ENCODE data around the gene TJP2.

The TJP2 gene

GRCh38 chr9:69215774-69216485, 41.9 kb downstream of the TJP2 start:
- Histone ChIP-seq H3K4me1 (ENCODE audit: control insufficient read depth, insufficient read depth, low read length) (no peaks in the 10 kb centered on the region), H3K9me3 (ENCODE audit: control insufficient read depth, insufficient read depth, low read length) (no peaks in the 10 kb centered on the region), H3K36me3 (ENCODE audit: control insufficient read depth, insufficient read depth, low read length) (peaks cover 3% of the 10 kb centered on the region), H3K4me3 (ENCODE audit: low read depth, low read length) (no peak overlapping the region), H3K27me3 (ENCODE audit: control insufficient read depth, insufficient read depth, low read length) (no peaks in the 10 kb centered on the region), H3K9ac (ENCODE audit: low read depth, low read length) (no peak overlapping the region)

GRCh38 chr9:69218166-69218565, 44.1 kb downstream of the TJP2 start:
- no peak overlapping the region for H3K9ac ChIP-seq (ENCODE audit: low read depth, low read length)
- no peaks in the 10 kb centered on the region for H3K27me3 ChIP-seq (ENCODE audit: control insufficient read depth, insufficient read depth, low read length)
- H3K4me1 ChIP-seq (ENCODE audit: control insufficient read depth, insufficient read depth, low read length) = no peaks in the 10 kb centered on the region
- no peaks in the 10 kb centered on the region for H3K9me3 ChIP-seq (ENCODE audit: control insufficient read depth, insufficient read depth, low read length)
- no peak overlapping the region for H3K4me3 ChIP-seq (ENCODE audit: low read depth, low read length)
- peaks cover 6% of the 10 kb centered on the region for H3K36me3 ChIP-seq (ENCODE audit: control insufficient read depth, insufficient read depth, low read length)

- H3K4me1 ChIP-seq (ENCODE audit: control insufficient read depth, insufficient read depth, low read length) = no peaks in the 10 kb centered on the region
- H3K9ac ChIP-seq (ENCODE audit: low read depth, low read length) = no peak overlapping the region
- no peaks in the 10 kb centered on the region for H3K9me3 ChIP-seq (ENCODE audit: control insufficient read depth, insufficient read depth, low read length)
- no peak overlapping the region for H3K4me3 ChIP-seq (ENCODE audit: low read depth, low read length)
- peaks cover 6% of the 10 kb centered on the region for H3K36me3 ChIP-seq (ENCODE audit: control insufficient read depth, insufficient read depth, low read length)
- H3K27me3 ChIP-seq (ENCODE audit: control insufficient read depth, insufficient read depth, low read length) = no peaks in the 10 kb centered on the region
Measured at GRCh38 chr9:69221036-69221435, 47.0 kb downstream of the TJP2 start.

- Histone ChIP-seq H3K4me1 (ENCODE audit: control insufficient read depth, insufficient read depth, low read length) (no peaks in the 10 kb centered on the region), H3K36me3 (ENCODE audit: control insufficient read depth, insufficient read depth, low read length) (peaks cover 8% of the 10 kb centered on the region), H3K4me3 (ENCODE audit: low read depth, low read length) (no peak overlapping the region), H3K27me3 (ENCODE audit: control insufficient read depth, insufficient read depth, low read length) (no peaks in the 10 kb centered on the region), H3K9me3 (ENCODE audit: control insufficient read depth, insufficient read depth, low read length) (no peaks in the 10 kb centered on the region), H3K9ac (ENCODE audit: low read depth, low read length) (no peak overlapping the region)
Measured at GRCh38 chr9:69222970-69223369, 48.9 kb downstream of the TJP2 start.

- Histone ChIP-seq H3K9ac (ENCODE audit: low read depth, low read length) (no peak overlapping the region), H3K9me3 (ENCODE audit: control insufficient read depth, insufficient read depth, low read length) (no peaks in the 10 kb centered on the region), H3K36me3 (ENCODE audit: control insufficient read depth, insufficient read depth, low read length) (peaks cover 11% of the 10 kb centered on the region), H3K4me3 (ENCODE audit: low read depth, low read length) (no peak overlapping the region), H3K4me1 (ENCODE audit: control insufficient read depth, insufficient read depth, low read length) (no peaks in the 10 kb centered on the region), H3K27me3 (ENCODE audit: control insufficient read depth, insufficient read depth, low read length) (no peaks in the 10 kb centered on the region)
Measured at GRCh38 chr9:69223605-69224004, 49.5 kb downstream of the TJP2 start.

- Histone ChIP-seq H3K4me1 (ENCODE audit: control insufficient read depth, insufficient read depth, low read length) (peaks cover 25% of the 10 kb centered on the region), H3K9ac (ENCODE audit: low read depth, low read length) (no peak overlapping the region), H3K27me3 (ENCODE audit: control insufficient read depth, insufficient read depth, low read length) (no peaks in the 10 kb centered on the region), H3K4me3 (ENCODE audit: low read depth, low read length) (no peak overlapping the region), H3K9me3 (ENCODE audit: control insufficient read depth, insufficient read depth, low read length) (no peaks in the 10 kb centered on the region), H3K36me3 (ENCODE audit: control insufficient read depth, insufficient read depth, low read length) (peaks cover 10% of the 10 kb centered on the region)
Measured at GRCh38 chr9:69229367-69229766, 55.3 kb downstream of the TJP2 start.

- H3K4me3 ChIP-seq (ENCODE audit: low read depth, low read length) = no peak overlapping the region
- no peaks in the 10 kb centered on the region for H3K27me3 ChIP-seq (ENCODE audit: control insufficient read depth, insufficient read depth, low read length)
- peaks cover 16% of the 10 kb centered on the region for H3K36me3 ChIP-seq (ENCODE audit: control insufficient read depth, insufficient read depth, low read length)
- no peak overlapping the region for H3K9ac ChIP-seq (ENCODE audit: low read depth, low read length)
- peaks cover 25% of the 10 kb centered on the region for H3K4me1 ChIP-seq (ENCODE audit: control insufficient read depth, insufficient read depth, low read length)
- no peaks in the 10 kb centered on the region for H3K9me3 ChIP-seq (ENCODE audit: control insufficient read depth, insufficient read depth, low read length)
Measured at GRCh38 chr9:69232135-69232534, 58.1 kb downstream of the TJP2 start.

- Histone ChIP-seq H3K27me3 (ENCODE audit: control insufficient read depth, insufficient read depth, low read length) (no peaks in the 10 kb centered on the region), H3K4me3 (ENCODE audit: low read depth, low read length) (no peak overlapping the region), H3K36me3 (ENCODE audit: control insufficient read depth, insufficient read depth, low read length) (peaks cover 17% of the 10 kb centered on the region)
Measured at GRCh38 chr9:69234683-69235082, 60.6 kb downstream of the TJP2 start.

GRCh38 chr9:69236188-69236587, 62.1 kb downstream of the TJP2 start:
- H3K9ac ChIP-seq (ENCODE audit: low read depth, low read length) = no peak overlapping the region
- peaks cover 19% of the 10 kb centered on the region for H3K36me3 ChIP-seq (ENCODE audit: control insufficient read depth, insufficient read depth, low read length)
- peaks cover 14% of the 10 kb centered on the region for H3K4me1 ChIP-seq (ENCODE audit: control insufficient read depth, insufficient read depth, low read length)
- no peaks in the 10 kb centered on the region for H3K27me3 ChIP-seq (ENCODE audit: control insufficient read depth, insufficient read depth, low read length)
- H3K9me3 ChIP-seq (ENCODE audit: control insufficient read depth, insufficient read depth, low read length) = no peaks in the 10 kb centered on the region
- no peak overlapping the region for H3K4me3 ChIP-seq (ENCODE audit: low read depth, low read length)

More at GRCh38 chr9:69234683-69235082, 60.6 kb downstream of the TJP2 start:
- no peaks in the 10 kb centered on the region for H3K9me3 ChIP-seq (ENCODE audit: control insufficient read depth, insufficient read depth, low read length)
- H3K9ac ChIP-seq (ENCODE audit: low read depth, low read length) = no peak overlapping the region
- H3K4me1 ChIP-seq (ENCODE audit: control insufficient read depth, insufficient read depth, low read length) = peaks cover 16% of the 10 kb centered on the region

GRCh38 chr9:69237702-69238295, 63.7 kb downstream of the TJP2 start:
- no peaks in the 10 kb centered on the region for H3K9me3 ChIP-seq (ENCODE audit: control insufficient read depth, insufficient read depth, low read length)
- no peaks in the 10 kb centered on the region for H3K27me3 ChIP-seq (ENCODE audit: control insufficient read depth, insufficient read depth, low read length)
- H3K36me3 ChIP-seq (ENCODE audit: control insufficient read depth, insufficient read depth, low read length) = peaks cover 26% of the 10 kb centered on the region
- no peak overlapping the region for H3K9ac ChIP-seq (ENCODE audit: low read depth, low read length)
- no peaks in the 10 kb centered on the region for H3K4me1 ChIP-seq (ENCODE audit: control insufficient read depth, insufficient read depth, low read length)
- no peak overlapping the region for H3K4me3 ChIP-seq (ENCODE audit: low read depth, low read length)

- no peaks in the 10 kb centered on the region for H3K27me3 ChIP-seq (ENCODE audit: control insufficient read depth, insufficient read depth, low read length)
- no peaks in the 10 kb centered on the region for H3K9me3 ChIP-seq (ENCODE audit: control insufficient read depth, insufficient read depth, low read length)
- no peak overlapping the region for H3K9ac ChIP-seq (ENCODE audit: low read depth, low read length)
- no peaks in the 10 kb centered on the region for H3K4me1 ChIP-seq (ENCODE audit: control insufficient read depth, insufficient read depth, low read length)
- H3K4me3 ChIP-seq (ENCODE audit: low read depth, low read length) = no peak overlapping the region
- peaks cover 20% of the 10 kb centered on the region for H3K36me3 ChIP-seq (ENCODE audit: control insufficient read depth, insufficient read depth, low read length)
Measured at GRCh38 chr9:69243116-69243515, 69.0 kb downstream of the TJP2 start.

- Histone ChIP-seq H3K27me3 (ENCODE audit: control insufficient read depth, insufficient read depth, low read length) (no peaks in the 10 kb centered on the region), H3K9ac (ENCODE audit: low read depth, low read length) (no peak overlapping the region), H3K36me3 (ENCODE audit: control insufficient read depth, insufficient read depth, low read length) (peaks cover 22% of the 10 kb centered on the region), H3K4me3 (ENCODE audit: low read depth, low read length) (no peak overlapping the region), H3K4me1 (ENCODE audit: control insufficient read depth, insufficient read depth, low read length) (no peaks in the 10 kb centered on the region), H3K9me3 (ENCODE audit: control insufficient read depth, insufficient read depth, low read length) (no peaks in the 10 kb centered on the region)
Measured at GRCh38 chr9:69246629-69247028, 72.6 kb downstream of the TJP2 start.
